Spleen (tissue), 11 donors: Measurements from ENCODE around the gene ATP6V1G2. TPM values are rescaled to one million over a fixed set of nuclear protein-coding genes. Genes with fewer than 3 reads are reported as not detected.
A peak's percentile ranks its signal among the peaks of the same experiment; 100 is the strongest.

Experiments
- DNase-seq: peaks from one replicate; pipeline ENCODE4 v3.0.0-alpha.2; 2020
- H3K27ac ChIP-seq, 8 donors: fragments of 200-600 bp; sonication (generic) in 7 of 8; 1 replicate in 4 of 8; 2 replicates in 4 of 8; pipeline versions ENCODE4 v1.5.0 to v1.8.0; 2016 to 2021; ENCODE audit warnings: inconsistent platforms in 4 of 8, mild to moderate bottlenecking in 4 of 8, moderate library complexity in 1 of 8
- H3K27me3 ChIP-seq, 7 donors: fragments of 200-600 bp; sonication (generic) in 6 of 7; replicated peaks in 1 of 7; 1 replicate in 4 of 7; 2 replicates in 3 of 7; pipeline versions ENCODE4 v1.5.0 to v1.8.0; 2016 to 2021; ENCODE audit warnings: inconsistent platforms in 3 of 7, mild to moderate bottlenecking in 1 of 7
- H3K36me3 ChIP-seq, 6 donors: fragments of 200-600 bp; sonication (generic) in 5 of 6; 1 replicate in 4 of 6; 2 replicates in 2 of 6; pipeline versions ENCODE4 v1.5.0 to v1.8.0; 2016 to 2021; ENCODE audit warnings: inconsistent platforms in 2 of 6
- H3K4me1 ChIP-seq, 6 donors: fragments of 200-600 bp; sonication (generic) in 5 of 6; 1 replicate in 3 of 6; 2 replicates in 3 of 6; pipeline versions ENCODE4 v1.5.0 to v1.8.0; 2016 to 2021; ENCODE audit warnings: inconsistent platforms in 3 of 6
- H3K4me3 ChIP-seq, 8 donors: fragments of 200-600 bp; sonication (generic) in 7 of 8; 1 replicate in 4 of 8; 2 replicates in 4 of 8; pipeline versions ENCODE4 v1.5.0 to v1.8.0; 2016 to 2021; ENCODE audit warnings: inconsistent platforms in 4 of 8, mild to moderate bottlenecking in 4 of 8, moderate library complexity in 2 of 8
- H3K9me3 ChIP-seq, 8 donors: fragments of 200-600 bp; sonication (generic) in 7 of 8; 1 replicate in 4 of 8; 2 replicates in 4 of 8; pipeline versions ENCODE4 v1.5.0 to v1.8.0; 2016 to 2021; ENCODE audit warnings: inconsistent platforms in 4 of 8
- POLR2A ChIP-seq, 3 donors: fragments of 450-650 bp; IDR thresholded peaks; one replicate each; pipeline ENCODE4 v1.5.1; 2017; ENCODE audit warnings: antibody characterized with exemption in 3 of 3, mild to moderate bottlenecking in 1 of 3
- POLR2AphosphoS5 ChIP-seq, 3 donors: sonication (generic); formaldehyde crosslinking; IDR thresholded peaks; one replicate each; pipeline ENCODE4 v1.5.1; 2017; ENCODE audit warnings: antibody characterized with exemption in 3 of 3
- WGBS, 5 donors: extraction: QIAGEN DNeasy Blood & Tissue Kit in 3 of 5; methylation state at CpG; one replicate each; pipeline versions ENCODE4 v1.1.5 to v1.1.7; 2013 to 2018; 5-methylcytosine and 5-hydroxymethylcytosine counted together
- intact Hi-C: fragments of 100-400 bp; cut with DNase I; formaldehyde crosslinking; loops from one replicate; pipeline ENCODE4 v1.15.0; 2023; ENCODE audit warnings: low total_unique reads
- polyA plus RNA-seq, 3 donors: library from polyadenylated mRNA; stranded (reverse); fragments of 200-250 nt; gene quantifications; one replicate each; pipeline ENCODE4 v1.2.1, GENCODE V29; 2013
- total RNA-seq, 7 donors: library from RNA; depleted of rRNA in 3 of 7; stranded (reverse); fragments of >200 nt in 3 of 7; fragmentation: NEBNext Ultra II Directional in 4 of 7; extraction: Animal tissue kit (Norgen Biotek cat#: 25700) in 4 of 7; gene quantifications; one replicate each; pipeline versions ENCODE4 v1.1.0 to v1.2.1, GENCODE V29; 2016 to 2021
- TF ChIP-seq, protein P1 (sequence below), 11 experiments: fragments of 200-600 bp in 7 of 11; fragments of 450-650 bp in 4 of 11; sonication (generic) in 4 of 11; IDR thresholded peaks in 8 of 11; conservative IDR thresholded peaks in 3 of 11; 1 replicate in 7 of 11; 2 replicates in 4 of 11; pipeline versions ENCODE4 v1.4.0 to v1.8.0; 2016 to 2021; ENCODE audit warnings: antibody characterized with exemption in 11 of 11, inconsistent platforms in 4 of 11, mild to moderate bottlenecking in 1 of 11
- donor health status: healthy with polysubstance abuse.
- donor health status: DM: no; HTN: no; CAD: no; lungs with moderate emphysema.
- donor health status: DM: no; HTN: no; CAD: no.
- donor health status: Bipolar disorder and iron deficiency.
- donor health status: healthy.
- donor health status: DM: no; HTN: no; CAD: no.
- donor health status: DM: yes; HTN: yes; CAD: no.

ATP6V1G2 gene
- total and polyA plus RNA-seq, 10 donors = 1.9 to 3.7 (median 2.6) TPM

GRCh38 chr6:31529329-31530150 lies 16.9 kb downstream of the ATP6V1G2 start:
- Histone ChIP-seq H3K27me3 (no peaks in the 10 kb centered on the region), H3K4me3 (no peak overlapping the region), H3K36me3 (peaks cover 2 to 67% (median 52%) of the 10 kb centered on the region in 6 donors), H3K27ac (no peak overlapping the region), H3K4me1 (peaks cover 0 to 28% (median 21%) of the 10 kb centered on the region in 6 donors), H3K9me3 (no peaks in the 10 kb centered on the region)
- intact Hi-C loops = no loop called here
- WGBS, 5 donors = 57 to 70% (median 61%) methylated on average over 9 to 12 of the region's 12 CpGs
- no peak for TF ChIP-seq POLR2A (IDR thresholded peaks at IDR 0.05)
- TF ChIP-seq, protein P1, sequence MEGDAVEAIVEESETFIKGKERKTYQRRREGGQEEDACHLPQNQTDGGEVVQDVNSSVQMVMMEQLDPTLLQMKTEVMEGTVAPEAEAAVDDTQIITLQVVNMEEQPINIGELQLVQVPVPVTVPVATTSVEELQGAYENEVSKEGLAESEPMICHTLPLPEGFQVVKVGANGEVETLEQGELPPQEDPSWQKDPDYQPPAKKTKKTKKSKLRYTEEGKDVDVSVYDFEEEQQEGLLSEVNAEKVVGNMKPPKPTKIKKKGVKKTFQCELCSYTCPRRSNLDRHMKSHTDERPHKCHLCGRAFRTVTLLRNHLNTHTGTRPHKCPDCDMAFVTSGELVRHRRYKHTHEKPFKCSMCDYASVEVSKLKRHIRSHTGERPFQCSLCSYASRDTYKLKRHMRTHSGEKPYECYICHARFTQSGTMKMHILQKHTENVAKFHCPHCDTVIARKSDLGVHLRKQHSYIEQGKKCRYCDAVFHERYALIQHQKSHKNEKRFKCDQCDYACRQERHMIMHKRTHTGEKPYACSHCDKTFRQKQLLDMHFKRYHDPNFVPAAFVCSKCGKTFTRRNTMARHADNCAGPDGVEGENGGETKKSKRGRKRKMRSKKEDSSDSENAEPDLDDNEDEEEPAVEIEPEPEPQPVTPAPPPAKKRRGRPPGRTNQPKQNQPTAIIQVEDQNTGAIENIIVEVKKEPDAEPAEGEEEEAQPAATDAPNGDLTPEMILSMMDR (IDR thresholded peaks at IDR 0.05 in 8 of 11, conservative IDR thresholded peaks at IDR 0.05 in 3 of 11) = no peak
- TF ChIP-seq POLR2AphosphoS5 (IDR thresholded peaks at IDR 0.05) = peak; percentile 59 to 79 (median 66)
- no peak for DNase-seq

- no peaks in the 10 kb centered on the region for H3K27me3 ChIP-seq
- TF ChIP-seq POLR2AphosphoS5 (IDR thresholded peaks at IDR 0.05) (peak; percentile 15 to 49 (median 33)), POLR2A (IDR thresholded peaks at IDR 0.05) (no peak)
- no peak within 1 kb of the TSS for H3K27ac ChIP-seq
- 64 to 80% (median 76%) methylated on average over 7 of the region's 7 CpGs for WGBS, 5 donors
- DNase-seq = no peak
- H3K4me3 ChIP-seq = no peak within 1 kb of the TSS
- intact Hi-C loops = no loop called here
- peaks cover 0 to 26% (median 18%) of the 10 kb centered on the region in 6 donors for H3K4me1 ChIP-seq
- peaks cover 2 to 60% (median 45%) of the 10 kb centered on the region in 6 donors for H3K36me3 ChIP-seq
- H3K9me3 ChIP-seq = no peaks in the 10 kb centered on the region
Observed at GRCh38 chr6:31528821-31529328, 17.5 kb downstream of the ATP6V1G2 start, which contains the start of gene MCCD1. MCCD1 (plus strand) TSS chr6:31528962; CDS start chr6:31529015, 53 bp downstream.

- 89 to 97% (median 89%) methylated on average over 4 of the region's 4 CpGs for WGBS, 5 donors
- Histone ChIP-seq H3K36me3 (peaks cover 0 to 55% (median 40%) of the 10 kb centered on the region in 6 donors), H3K4me1 (peaks cover 0 to 22% (median 13%) of the 10 kb centered on the region in 6 donors), H3K9me3 (no peaks in the 10 kb centered on the region), H3K27ac (no peak overlapping the region), H3K27me3 (no peaks in the 10 kb centered on the region), H3K4me3 (no peak overlapping the region)
- intact Hi-C loops = no loop called here
- TF ChIP-seq POLR2A (IDR thresholded peaks at IDR 0.05) (no peak), POLR2AphosphoS5 (IDR thresholded peaks at IDR 0.05) (no peak)
- TF ChIP-seq, protein P1 (IDR thresholded peaks at IDR 0.05 in 8 of 11, conservative IDR thresholded peaks at IDR 0.05 in 3 of 11) = no peak
- DNase-seq = no peak
Observed at GRCh38 chr6:31528307-31528777, 18.1 kb downstream of the ATP6V1G2 start.

GRCh38 chr6:31525932-31526591 lies 20.3 kb downstream of the ATP6V1G2 start:
- H3K36me3 ChIP-seq = peaks cover 0 to 32% (median 17%) of the 10 kb centered on the region in 6 donors
- H3K27me3 ChIP-seq = no peaks in the 10 kb centered on the region
- no peak overlapping the region for H3K4me3 ChIP-seq
- DNase-seq = no peak
- no peak for TF ChIP-seq POLR2A (IDR thresholded peaks at IDR 0.05)
- TF ChIP-seq, protein P1 (IDR thresholded peaks at IDR 0.05 in 8 of 11, conservative IDR thresholded peaks at IDR 0.05 in 3 of 11) = no peak
- peak in 1 of 3 donors; percentile 17 for TF ChIP-seq POLR2AphosphoS5 (IDR thresholded peaks at IDR 0.05)
- no peaks in the 10 kb centered on the region for H3K9me3 ChIP-seq
- H3K27ac ChIP-seq = peak overlapping the region in 3 of 8 donors; percentile 22 to 51 (median 38)
- H3K4me1 ChIP-seq = peaks cover 0 to 5% (median 0%) of the 10 kb centered on the region in 6 donors
- 52 to 75% (median 69%) methylated on average over 4 of the region's 4 CpGs for WGBS, 5 donors
- intact Hi-C loops = no loop called here
